CD4-positive, alpha-beta T cell treated with Interleukin-6 for 4 hours (primary cell): ENCODE results near the gene ITPR1.

Source experiments
- DNase-seq: peaks from one replicate; pipeline ENCODE4 v3.0.0-alpha.2; 2020; ENCODE audit warnings: mixed read lengths

ITPR1 gene

DNA sequence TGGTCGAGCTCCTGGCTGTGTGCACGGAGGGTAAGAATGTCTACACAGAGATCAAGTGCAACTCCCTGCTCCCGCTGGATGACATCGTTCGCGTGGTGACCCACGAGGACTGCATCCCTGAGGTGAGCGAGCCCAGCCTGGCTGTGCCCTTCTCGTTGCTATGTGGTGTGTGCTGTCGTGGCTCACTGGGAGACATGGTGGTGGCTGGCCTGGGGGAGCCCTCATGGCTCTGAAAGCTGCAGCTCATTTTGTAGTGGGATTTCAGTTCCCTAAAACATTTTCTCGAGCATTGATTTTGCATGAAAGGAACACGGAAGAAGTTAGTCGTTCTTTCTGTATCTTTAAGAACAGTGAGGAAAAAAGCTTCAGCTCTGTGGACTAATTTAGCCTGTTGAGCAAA lies 200.5 kb downstream of the ITPR1 start:
- no peak for DNase-seq

DNA sequence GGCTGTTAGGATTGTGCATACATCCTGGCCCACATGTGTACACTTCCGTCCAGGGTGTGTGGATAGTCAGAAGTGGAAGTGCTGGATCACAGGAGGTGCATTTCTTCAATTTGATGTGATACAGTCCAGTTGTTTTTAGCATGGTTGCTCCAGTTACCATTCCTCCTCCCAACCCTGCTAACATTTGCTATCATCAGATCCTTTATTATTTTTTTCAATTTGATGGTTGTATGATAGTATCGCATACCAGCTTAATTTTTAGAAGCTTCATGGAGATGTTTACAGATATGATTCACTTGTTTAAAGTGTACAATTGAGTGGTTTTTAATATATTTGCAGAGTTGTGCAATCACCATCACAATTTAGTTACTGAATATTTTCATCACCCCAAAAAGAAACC lies 202.7 kb downstream of the ITPR1 start:
- DNase-seq, result no peak

GRCh38 chr3:4696266-4696665 lies 203.1 kb downstream of the ITPR1 start:
- DNase-seq, result no peak

DNA sequence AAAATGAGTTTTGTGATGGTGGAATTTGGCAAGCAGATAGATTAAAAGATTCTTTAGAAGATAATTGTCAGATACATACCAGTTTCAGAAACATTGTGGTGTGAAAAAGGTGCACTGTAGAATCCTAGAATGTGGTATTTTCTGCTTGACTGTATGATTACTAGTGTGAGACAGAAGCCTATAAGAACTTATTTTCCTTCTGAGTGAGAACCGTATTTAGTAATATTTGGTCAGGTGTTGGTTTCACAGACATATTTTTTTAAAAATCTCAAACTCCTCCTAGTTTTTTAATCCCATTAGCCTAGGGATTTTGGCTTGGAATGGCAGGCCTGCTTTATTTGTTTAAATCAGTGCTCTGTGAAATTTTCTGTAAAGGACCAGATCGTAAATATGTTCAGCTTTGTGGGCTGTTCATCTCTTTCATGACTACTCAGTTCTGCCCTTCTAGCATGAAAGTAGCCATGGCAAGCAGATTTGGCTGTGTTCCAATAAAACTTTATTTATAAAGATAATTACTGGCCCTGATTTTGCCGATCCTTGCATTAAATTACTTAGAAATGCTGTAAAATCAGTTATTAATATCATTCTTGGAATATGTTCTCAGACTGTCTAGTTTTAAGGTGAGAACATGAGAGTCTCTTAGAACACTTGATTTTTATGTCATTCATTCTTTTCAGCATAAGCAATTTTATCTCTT lies 205.1 kb downstream of the ITPR1 start:
- no peak for DNase-seq

- no peak for DNase-seq
Observed at GRCh38 chr3:4703054-4703480, 209.9 kb downstream of the ITPR1 start.

DNA sequence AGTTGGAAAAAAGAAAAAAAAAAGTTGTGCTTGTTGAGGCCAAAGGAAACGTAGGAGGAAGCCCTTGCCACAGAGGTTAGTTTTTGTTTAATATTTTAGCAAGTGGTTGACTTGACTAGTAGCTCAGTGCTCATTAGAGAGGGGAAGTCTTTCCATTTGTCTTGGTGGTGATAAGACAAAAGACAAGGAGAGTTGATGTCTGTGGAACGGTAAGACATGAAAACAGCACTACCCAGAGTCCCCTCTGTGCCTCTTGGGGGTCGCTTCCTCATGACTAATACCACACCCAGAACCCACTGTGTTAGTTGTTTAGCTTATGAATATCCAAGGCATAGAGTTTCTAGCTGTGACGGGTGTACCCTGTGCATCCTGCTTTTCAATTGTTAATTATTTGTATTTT lies 211.4 kb downstream of the ITPR1 start:
- DNase-seq, result no peak

- DNase-seq, result no peak
Observed at GRCh38 chr3:4707324-4707723, 214.2 kb downstream of the ITPR1 start.

- DNase-seq, result no peak
Observed at GRCh38 chr3:4708230-4708629, 215.1 kb downstream of the ITPR1 start.

DNA sequence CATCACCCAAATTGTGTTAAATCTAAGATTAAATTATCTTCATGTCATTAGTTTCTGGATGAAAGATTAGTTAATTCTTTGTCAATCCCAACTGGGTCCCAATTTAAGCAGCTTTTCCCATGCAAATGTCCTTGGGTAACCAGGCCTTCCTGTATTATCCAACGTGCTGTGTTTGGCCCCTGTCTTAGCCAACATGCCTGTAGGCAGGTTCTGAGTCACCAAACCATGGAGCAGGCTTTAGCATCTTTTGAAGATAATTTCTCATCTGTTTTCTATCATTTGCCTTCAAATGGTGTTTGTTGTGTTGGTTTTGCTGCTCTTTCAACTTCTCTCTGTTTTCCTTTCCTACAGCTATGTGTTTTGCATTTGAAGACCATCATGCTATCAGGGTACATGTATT lies 216.2 kb downstream of the ITPR1 start:
- no peak for DNase-seq

DNA sequence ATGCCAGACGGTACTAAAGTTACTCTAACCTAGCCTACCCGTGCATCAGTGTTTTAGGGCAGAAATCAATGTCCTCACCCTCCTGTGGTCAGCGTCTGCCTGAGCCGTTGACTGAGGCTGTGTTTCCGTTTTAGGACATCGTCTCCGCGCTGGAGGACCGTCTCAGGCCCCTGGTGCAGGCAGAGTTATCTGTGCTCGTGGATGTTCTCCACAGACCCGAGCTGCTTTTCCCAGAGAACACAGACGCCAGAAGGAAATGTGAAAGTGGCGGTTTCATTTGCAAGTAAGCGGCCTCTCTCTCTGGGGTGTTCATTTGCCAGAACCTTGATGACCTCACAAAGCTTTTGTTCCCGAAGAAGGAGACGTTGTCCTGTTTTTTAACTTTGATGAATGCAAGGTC lies 217.0 kb downstream of the ITPR1 start:
- no peak for DNase-seq

GRCh38 chr3:4711680-4711992 lies 218.5 kb downstream of the ITPR1 start:
- DNase-seq, result no peak

DNA sequence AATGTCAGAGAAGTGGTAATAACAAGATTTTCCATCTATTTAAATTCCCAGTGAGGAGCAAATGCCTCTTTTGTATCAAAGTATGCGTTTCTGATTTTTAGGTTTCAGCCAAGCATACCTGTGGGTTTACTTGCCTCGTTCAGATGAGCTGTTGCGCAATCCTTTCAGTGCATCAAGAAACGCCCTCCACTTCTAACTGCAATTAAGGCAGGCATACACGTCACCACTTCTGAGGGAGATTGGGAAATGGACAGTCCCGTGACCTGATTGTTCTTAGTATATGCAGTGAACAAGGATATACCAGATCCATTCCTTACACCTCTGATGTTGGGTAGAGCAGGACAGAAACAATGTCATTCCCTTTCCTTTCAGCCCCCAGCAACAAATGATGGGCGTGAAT lies 219.0 kb downstream of the ITPR1 start:
- DNase-seq, result no peak

GRCh38 chr3:4714045-4714444 lies 220.9 kb downstream of the ITPR1 start:
- DNase-seq, result no peak

- no peak for DNase-seq
Observed at GRCh38 chr3:4716266-4716665, 223.1 kb downstream of the ITPR1 start.

DNA sequence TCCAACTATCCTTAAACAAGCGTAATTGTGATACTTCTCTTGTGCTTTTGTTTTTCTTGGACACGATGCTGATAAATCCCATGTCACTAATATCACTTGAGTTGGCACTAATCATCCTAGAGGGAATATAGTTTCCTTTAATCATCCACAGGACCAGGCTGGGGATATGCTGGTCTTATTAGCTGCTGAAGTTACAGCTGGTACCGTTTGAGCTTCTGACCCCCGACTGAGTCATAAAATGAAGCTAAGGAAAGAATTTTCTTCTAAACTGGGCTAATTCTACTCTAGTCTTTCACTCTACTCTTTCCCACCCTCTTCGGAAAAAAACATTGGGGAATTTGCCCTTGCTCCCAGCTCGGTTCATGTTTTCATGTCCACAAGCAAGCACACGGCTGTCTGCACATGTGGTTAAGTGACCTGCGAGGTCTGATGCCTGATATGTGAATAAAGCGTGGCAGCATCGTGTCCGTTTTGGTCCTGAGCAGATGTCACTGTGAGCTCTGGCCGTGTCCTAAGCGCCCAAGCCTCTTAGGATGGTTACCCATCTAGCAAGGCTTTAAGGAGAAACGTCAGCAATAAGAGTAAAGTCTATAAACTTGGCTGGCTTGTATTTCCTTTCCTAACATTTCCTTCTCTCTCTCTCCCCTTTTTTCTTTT lies 223.7 kb downstream of the ITPR1 start:
- DNase-seq, result no peak

GRCh38 chr3:4717363-4717740 lies 224.2 kb downstream of the ITPR1 start:
- DNase-seq, result no peak

DNA sequence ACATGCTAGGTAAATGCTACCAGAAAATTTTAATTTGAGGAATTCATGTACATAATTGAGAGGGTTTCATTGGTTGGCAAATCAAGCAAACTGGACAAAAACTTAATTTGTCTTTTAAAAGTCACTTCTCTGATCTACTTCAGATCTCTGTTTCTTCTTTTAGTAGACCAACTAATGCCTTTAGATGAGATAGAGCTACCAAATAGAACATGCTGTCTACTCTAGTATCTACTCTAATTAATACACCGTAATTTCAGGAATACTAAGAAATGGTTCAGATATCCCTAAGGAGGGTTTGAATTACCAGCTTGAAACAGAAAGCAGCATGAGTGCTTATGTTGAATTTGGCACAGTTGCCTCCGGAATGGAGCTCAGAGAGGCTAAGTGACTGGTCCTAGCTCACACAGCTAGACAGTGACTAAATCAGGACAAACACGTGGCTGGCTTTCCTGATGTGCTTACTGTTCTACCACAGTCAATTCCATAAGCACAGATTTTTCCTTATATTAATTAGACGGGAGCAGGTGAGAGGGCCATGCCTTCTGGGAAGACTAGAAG lies 225.1 kb downstream of the ITPR1 start:
- DNase-seq, result no peak

GRCh38 chr3:4719046-4719501 lies 225.9 kb downstream of the ITPR1 start:
- DNase-seq, result no peak

GRCh38 chr3:4720316-4721075 lies 227.3 kb downstream of the ITPR1 start:
- peak; percentile 37 for DNase-seq

- DNase-seq, result no peak
Observed at GRCh38 chr3:4721511-4721911, 228.4 kb downstream of the ITPR1 start.

GRCh38 chr3:4722103-4722502 lies 229.0 kb downstream of the ITPR1 start:
- DNase-seq, result peak; percentile 20

- DNase-seq, result no peak
Observed at GRCh38 chr3:4724051-4724629, 231.0 kb downstream of the ITPR1 start.

- no peak for DNase-seq
Observed at GRCh38 chr3:4726549-4726948, 233.4 kb downstream of the ITPR1 start.
